Parathyroid adenoma (tissue), 2 donors: Measurements from ENCODE around the gene PTPN2.

Experiments
- H2AFZ ChIP-seq: fragments of 300-600 bp; sonication (generic); one replicate; pipeline ENCODE4 v1.7.0; 2017; ENCODE audit warnings: antibody characterized with exemption, mild to moderate bottlenecking
- H3K27ac ChIP-seq: fragments of 300-600 bp; sonication (generic); one replicate; pipeline ENCODE4 v1.7.0; 2017
- H3K27me3 ChIP-seq: fragments of 300-600 bp; sonication (generic); one replicate; pipeline ENCODE4 v1.7.0; 2017; ENCODE audit warnings: low read length; ENCODE audit not compliant: control insufficient read depth, insufficient read depth
- H3K36me3 ChIP-seq: fragments of 300-600 bp; sonication (generic); one replicate; pipeline ENCODE4 v1.7.0; 2017; ENCODE audit warnings: low read length; ENCODE audit not compliant: control insufficient read depth, insufficient read depth
- H3K4me1 ChIP-seq: fragments of 300-600 bp; sonication (generic); one replicate; pipeline ENCODE4 v1.7.0; 2017; ENCODE audit warnings: control low read depth
- H3K4me2 ChIP-seq: fragments of 300-600 bp; sonication (generic); one replicate; pipeline ENCODE4 v1.7.0; 2017; ENCODE audit warnings: low read length
- H3K4me3 ChIP-seq: fragments of 300-600 bp; sonication (generic); one replicate; pipeline ENCODE4 v1.7.0; 2017; ENCODE audit warnings: low read depth, low read length
- H3K79me2 ChIP-seq: fragments of 300-600 bp; sonication (generic); one replicate; pipeline ENCODE4 v1.7.0; 2017; ENCODE audit warnings: control low read depth
- H3K9ac ChIP-seq: fragments of 300-600 bp; sonication (generic); one replicate; pipeline ENCODE4 v1.7.0; 2017; ENCODE audit warnings: mild to moderate bottlenecking
- H3K9me3 ChIP-seq: fragments of 300-600 bp; sonication (generic); one replicate; pipeline ENCODE4 v1.7.0; 2017; ENCODE audit warnings: low read length; ENCODE audit not compliant: control insufficient read depth
- CTCF ChIP-seq: fragments of 300-600 bp; sonication (generic); IDR thresholded peaks from one replicate; pipeline ENCODE4 v1.7.0; 2017; ENCODE audit warnings: antibody characterized with exemption, mild to moderate bottlenecking
- donor health status: primary hyperparathyroidism.

Gene PTPN2

GRCh38 chr18:12929477-12930083 lies 45.5 kb upstream of the PTPN2 start:
- Histone ChIP-seq H3K9me3 (no peaks in the 10 kb centered on the region), H3K9ac (no peak overlapping the region), H3K4me1 (no peaks in the 10 kb centered on the region), H3K4me2 (no peak overlapping the region), H3K79me2 (no peaks in the 10 kb centered on the region), H3K4me3 (no peak overlapping the region), H3K27me3 (no peaks in the 10 kb centered on the region), H3K27ac (no peak overlapping the region), H2AFZ (no peak overlapping the region), H3K36me3 (no peaks in the 10 kb centered on the region)
- TF ChIP-seq CTCF: no peak

DNA sequence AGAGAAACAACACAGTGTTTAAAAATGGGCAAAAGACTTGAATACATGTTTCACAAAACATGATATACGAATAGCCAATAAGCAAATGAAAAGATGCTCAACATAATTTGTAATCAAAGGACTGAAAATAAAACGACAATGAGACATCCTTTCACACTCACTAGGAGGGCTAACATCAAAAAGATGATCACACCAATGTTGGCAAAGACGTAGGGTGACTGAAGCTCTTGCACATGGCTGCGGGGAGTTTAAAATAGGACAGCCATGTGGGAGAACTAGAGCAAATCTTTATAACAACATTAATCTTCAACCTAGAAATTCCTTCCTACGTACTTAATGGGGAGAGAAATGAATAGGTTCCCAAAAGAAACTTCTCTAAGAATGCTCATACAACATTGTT lies 44.6 kb upstream of the PTPN2 start:
- Histone ChIP-seq H3K9ac (no peak overlapping the region), H3K4me2 (no peak overlapping the region), H3K9me3 (no peaks in the 10 kb centered on the region), H3K27ac (no peak overlapping the region), H3K4me3 (no peak overlapping the region), H3K27me3 (no peaks in the 10 kb centered on the region), H3K36me3 (no peaks in the 10 kb centered on the region), H3K4me1 (no peaks in the 10 kb centered on the region), H3K79me2 (no peaks in the 10 kb centered on the region), H2AFZ (no peak overlapping the region)
- TF ChIP-seq CTCF: no peak

- no peak overlapping the region for H3K4me3 ChIP-seq
- H3K9ac ChIP-seq: no peak overlapping the region
- no peaks in the 10 kb centered on the region for H3K27me3 ChIP-seq
- no peaks in the 10 kb centered on the region for H3K36me3 ChIP-seq
- no peak overlapping the region for H2AFZ ChIP-seq
- no peak overlapping the region for H3K27ac ChIP-seq
- no peaks in the 10 kb centered on the region for H3K79me2 ChIP-seq
- H3K9me3 ChIP-seq: no peaks in the 10 kb centered on the region
- no peak for TF ChIP-seq CTCF
- no peak overlapping the region for H3K4me2 ChIP-seq
- H3K4me1 ChIP-seq: peaks cover 2% of the 10 kb centered on the region
These were observed 44.2 kb upstream of the PTPN2 start for GRCh38 chr18:12928206-12928605.

GRCh38 chr18:12924616-12925015 lies 40.6 kb upstream of the PTPN2 start:
- no peaks in the 10 kb centered on the region for H3K79me2 ChIP-seq
- H3K36me3 ChIP-seq: no peaks in the 10 kb centered on the region
- no peak for TF ChIP-seq CTCF
- H3K4me1 ChIP-seq: peaks cover 2% of the 10 kb centered on the region
- no peaks in the 10 kb centered on the region for H3K27me3 ChIP-seq
- H3K4me3 ChIP-seq: no peak overlapping the region
- no peak overlapping the region for H3K27ac ChIP-seq
- H3K4me2 ChIP-seq: no peak overlapping the region
- no peaks in the 10 kb centered on the region for H3K9me3 ChIP-seq
- no peak overlapping the region for H2AFZ ChIP-seq
- no peak overlapping the region for H3K9ac ChIP-seq

DNA sequence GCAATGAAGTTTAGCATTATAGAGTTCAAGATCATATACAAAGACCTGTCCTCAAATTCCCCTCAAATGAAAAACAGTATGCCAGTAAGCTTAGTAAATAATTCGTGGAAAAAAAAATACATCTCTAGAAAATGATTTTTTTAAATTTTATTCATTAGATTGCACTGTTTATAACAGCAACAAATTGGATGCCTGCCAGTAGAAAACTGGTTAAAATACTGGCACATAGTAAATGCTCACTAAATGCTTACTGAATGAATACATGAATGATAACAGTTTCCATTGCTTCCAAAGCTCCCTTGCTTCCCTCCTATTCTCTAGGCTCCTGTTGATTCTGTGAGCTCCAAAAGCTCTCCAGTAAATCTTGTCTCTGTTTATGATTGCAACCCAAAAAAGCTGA lies 38.2 kb upstream of the PTPN2 start:
- TF ChIP-seq CTCF: no peak
- Histone ChIP-seq H3K9ac (no peak overlapping the region), H3K4me1 (peaks cover 2% of the 10 kb centered on the region)

More for the DNA sequence above, 38.2 kb upstream of the PTPN2 start:
- Histone ChIP-seq H3K36me3 (no peaks in the 10 kb centered on the region), H2AFZ (no peak overlapping the region), H3K9me3 (no peaks in the 10 kb centered on the region), H3K4me3 (no peak overlapping the region), H3K27me3 (no peaks in the 10 kb centered on the region), H3K27ac (no peak overlapping the region), H3K79me2 (no peaks in the 10 kb centered on the region), H3K4me2 (no peak overlapping the region)
